Measurements from ENCODE around the gene AMER3. TPM values are rescaled to one million over a fixed set of nuclear protein-coding genes. Genes with fewer than 3 reads are reported as not detected.
A peak's percentile ranks its signal among the peaks of the same experiment; 100 is the strongest.

AMER3 gene
- total and polyA plus RNA-seq, 2 of the 8 experiments (the other 6 are each of a cell fraction or from before 2014, with no cell fraction given): 0.15 to 0.19 TPM

GRCh38 chr2:130727286-130727924 is 27.9 kb upstream of the AMER3 start (continued):
- no peak for TF ChIP-seq CHD7 (IDR thresholded peaks at IDR 0.05; ENCODE audit: insufficient replicate concordance, low read length)
- no peak for TF ChIP-seq YY1 (IDR thresholded peaks at IDR 0.05; ENCODE audit: low read depth, low read length)
- TF ChIP-seq CBX5 (IDR thresholded peaks at IDR 0.05; ENCODE audit: low read depth, low read length): no peak
- no peak for TF ChIP-seq HDAC6 (IDR thresholded peaks at IDR 0.05; ENCODE audit: low read depth, low read length)
- TF ChIP-seq SAP30 (IDR thresholded peaks at IDR 0.05; ENCODE audit: insufficient read depth, insufficient replicate concordance, low read length): no peak
- 0 out of 2 replicates have a peak, but pooled peaks have one; percentile 60 for TF ChIP-seq RBBP5 (IDR thresholded peaks at IDR 0.05; ENCODE audit: borderline replicate concordance, low read depth, low read length)
- TF ChIP-seq SUZ12 (IDR thresholded peaks at IDR 0.05; ENCODE audit: low read length): no peak
- TF ChIP-seq EGR1 (IDR thresholded peaks at IDR 0.05; ENCODE audit: borderline replicate concordance, low read depth, low read length): no peak
- no peak for TF ChIP-seq ATF2 (IDR thresholded peaks at IDR 0.05; ENCODE audit: low read length)

Measured in H1 (cell line).